K562 (cell line): ENCODE results near the gene CLCA1. TPM values are rescaled to one million over a fixed set of nuclear protein-coding genes. Genes with fewer than 3 reads are reported as not detected.
A peak's percentile ranks its signal among the peaks of the same experiment; 100 is the strongest.

Experiments used
- ATAC-seq: fragments of 200-7000 bp; cut with Tn5 transposase; 3 replicates; pipeline ENCODE4 v1.9.1; 2020; ENCODE audit warnings: moderate library complexity
- BruUV-seq: library from RNA; stranded (reverse); fragments of 400-500 nt; replicated peaks from 2 replicates; lab custom pipeline; 2021; lab: Mats Ljungman, UMichigan
- CTCF ChIA-PET: fragments of 300-600 bp; formaldehyde crosslinking; extraction: SDS; loops from one replicate; lab custom pipeline; 2021; ENCODE audit warnings: low intra/inter-chr PET ratio; lab: Yijun Ruan, JAX
- POLR2A ChIA-PET: fragments of 300-600, 350-650 bp; sonication (Branson Sonifier 250); formaldehyde crosslinking; extraction: SDS; loops from one replicate; lab custom pipeline; 2021; ENCODE audit warnings: antibody characterized with exemption, inconsistent platforms; lab: Yijun Ruan, JAX
- DNase-seq, 4 experiments: peaks; one replicate each; pipeline versions ENCODE4 v3.0.0 to v3.0.0-alpha.2; 2011 to 2018; ENCODE audit warnings: low spot score in 3 of 4, mixed read lengths in 3 of 4; ENCODE audit errors: extremely low read depth in 1 of 4
- FAIRE-seq: peaks from 2 replicates; lab custom pipeline; 2011; peaks lifted over from hg19 to GRCh38; lab: Jason Lieb, UNC
- H2AFZ ChIP-seq: 2 replicates; pipeline ENCODE4 v1.6.0; 2011; ENCODE audit warnings: low read depth, low read length, control low read depth, inconsistent platforms
- H3K27ac ChIP-seq: fragments of 200-600 bp; 3 replicates; pipeline ENCODE4 v1.8.0; 2011; ENCODE audit warnings: low read depth, mild to moderate bottlenecking, control low read depth, inconsistent platforms, low read length, moderate library complexity, mixed read lengths; ENCODE audit errors: extremely low read depth
- H3K27me3 ChIP-seq, 2 experiments: fragments of 300-600 bp in 1 of 2; 2 replicates in 1 of 2; 3 replicates in 1 of 2; pipeline versions ENCODE4 v1.6.0 to v1.8.0; 2011; ENCODE audit warnings: inconsistent platforms in 2 of 2, low read length in 2 of 2, mild to moderate bottlenecking in 1 of 2, mixed read lengths in 1 of 2, moderate library complexity in 1 of 2; ENCODE audit not compliant: control insufficient read depth in 2 of 2, insufficient read depth in 2 of 2
- H3K36me3 ChIP-seq: fragments of 300-600 bp; 3 replicates; pipeline ENCODE4 v1.8.0; 2011; ENCODE audit warnings: mild to moderate bottlenecking, low read length, inconsistent platforms; ENCODE audit not compliant: control insufficient read depth, insufficient read depth
- H3K4me1 ChIP-seq, 2 experiments: fragments of 200-600 bp in 1 of 2; replicated peaks in 1 of 2; 2 replicates in 1 of 2; 3 replicates in 1 of 2; pipeline versions ENCODE4 v1.5.1 to v1.8.0; 2011; ENCODE audit warnings: inconsistent platforms in 2 of 2, low read length in 2 of 2, mild to moderate bottlenecking in 1 of 2, mixed read lengths in 1 of 2, moderate library complexity in 1 of 2; ENCODE audit not compliant: control insufficient read depth in 2 of 2, insufficient read depth in 2 of 2
- H3K4me2 ChIP-seq: 2 replicates; pipeline ENCODE4 v1.6.1; 2011; ENCODE audit warnings: low read length, control low read depth, inconsistent platforms, mixed read lengths; ENCODE audit not compliant: insufficient read depth
- H3K4me3 ChIP-seq: fragments of 200-600 bp; sonication (generic), shearing (Covaris generic); 2 replicates; pipeline ENCODE4 v1.5.1; 2016; ENCODE audit warnings: control low read depth, inconsistent platforms
- H3K79me2 ChIP-seq: fragments of 200-600 bp; 3 replicates; pipeline ENCODE4 v1.8.0; 2011; ENCODE audit warnings: low read length, inconsistent platforms; ENCODE audit not compliant: control insufficient read depth, insufficient read depth
- H3K9ac ChIP-seq, 2 experiments: 2 replicates each; pipeline versions ENCODE4 v1.6.0 to v1.6.1; 2011; ENCODE audit warnings: low read depth in 2 of 2, low read length in 2 of 2, control low read depth in 1 of 2, inconsistent platforms in 1 of 2, mild to moderate bottlenecking in 1 of 2, mixed read lengths in 1 of 2; ENCODE audit not compliant: insufficient read depth in 1 of 2
- H3K9me1 ChIP-seq: one replicate; pipeline ENCODE4 v1.6.0; 2011; ENCODE audit warnings: inconsistent platforms, mild to moderate bottlenecking, low read length, moderate library complexity; ENCODE audit not compliant: control insufficient read depth, insufficient read depth
- H3K9me3 ChIP-seq: replicated peaks from 2 replicates; pipeline ENCODE4 v1.5.1; 2011; ENCODE audit warnings: low read depth, low read length, inconsistent platforms; ENCODE audit not compliant: control insufficient read depth, insufficient read depth
- H4K20me1 ChIP-seq: replicated peaks from 2 replicates; pipeline ENCODE4 v1.6.1; 2011; ENCODE audit warnings: low read length, inconsistent platforms, mixed read lengths; ENCODE audit not compliant: control insufficient read depth, insufficient read depth
- CEBPG ChIP-seq, 3 experiments: fragments of 200-800 bp in 1 of 3; sonication (Bioruptor generic) in 1 of 3; sonication (generic) in 1 of 3; formaldehyde crosslinking in 1 of 3; IDR thresholded peaks in 2 of 3; conservative IDR thresholded peaks in 1 of 3; 2 replicates each; pipeline versions ENCODE4 v1.6.1 to v1.8.0; 2016 to 2022; ENCODE audit warnings: missing compliant biosample characterization in 2 of 3, missing genetic modification characterization in 2 of 3, mild to moderate bottlenecking in 1 of 3, missing genetic modification reagents in 1 of 3
- ILK ChIP-seq: fragments of 450-650 bp; IDR thresholded peaks from 2 replicates; pipeline ENCODE4 v1.6.1; 2016; ENCODE audit warnings: missing genetic modification characterization, low read depth, mild to moderate bottlenecking, missing compliant biosample characterization, moderate library complexity, borderline replicate concordance
- RBM25 ChIP-seq: fragments of 200-400 bp; formaldehyde crosslinking; IDR thresholded peaks from 2 replicates; pipeline ENCODE4 v1.6.1; 2018; ENCODE audit warnings: low read length, low read depth, moderate library complexity; ENCODE audit not compliant: severe bottlenecking
- ZSCAN32 ChIP-seq: fragments of 450-650 bp; formaldehyde crosslinking; IDR thresholded peaks from 2 replicates; pipeline ENCODE4 v1.4.0; 2020; ENCODE audit warnings: mild to moderate bottlenecking, moderate library complexity
- WGBS: fragments of 100-300 bp; shearing (Covaris generic); methylation state at CpG from one replicate; pipeline ENCODE4 v1.1.6; 2016; ENCODE audit warnings: low coverage, mixed read lengths; ENCODE audit not compliant: insufficient coverage; ENCODE audit errors: missing lambda C conversion rate; 5-methylcytosine and 5-hydroxymethylcytosine counted together
- in situ Hi-C: fragments of 300-500 bp; cut with MboI; formaldehyde crosslinking; loops from 4 replicates; pipeline ENCODE4 v1.15.0; 2018; ENCODE audit warnings: inconsistent platforms, mixed read lengths
- intact Hi-C: fragments of 100-400 bp; cut with micrococcal nuclease; formaldehyde crosslinking; loops from 2 replicates; pipeline ENCODE4 v1.14.2; 2022
- polyA plus RNA-seq, 8 experiments: library from polyadenylated mRNA; depleted of rRNA in 4 of 8; stranded (reverse) in 5 of 8; unstranded in 3 of 8; fragments of >200 nt; fragmentation: Nextera tagmentation in 2 of 8; fragmentation: Illumina TruSeq in 1 of 8; extraction: Ambion mirVana in 2 of 8; extraction: Trizol in 1 of 8; gene quantifications; 2 replicates each; pipeline versions ENCODE4 v1.2.1 to v1.2.3, GENCODE V29; 2011 to 2014; ENCODE audit warnings: inconsistent platforms in 1 of 8, missing spikeins in 1 of 8
- total RNA-seq, 7 experiments: library from RNA; depleted of rRNA in 6 of 7; stranded (reverse); fragments of >200 nt in 6 of 7; fragmentation: Illumina TruSeq in 2 of 7; extraction: Trizol in 2 of 7; gene quantifications; 2 replicates each; pipeline versions ENCODE4 v1.2.1 to v1.2.3, GENCODE V29; 2011 to 2021; ENCODE audit warnings: low replicate concordance in 1 of 7
- TF ChIP-seq, protein P1 (sequence below): fragments of 250-450 bp; sonication (Bioruptor Pico); IDR thresholded peaks from 2 replicates; pipeline ENCODE4 v1.4.0; 2020
- TF ChIP-seq, protein P2 (sequence below), 2 experiments: fragments of 450-650 bp in 1 of 2; sonication (generic) in 1 of 2; formaldehyde crosslinking in 1 of 2; IDR thresholded peaks in 1 of 2; conservative IDR thresholded peaks in 1 of 2; 2 replicates each; pipeline versions ENCODE4 v1.6.1 to v1.8.1; 2016 to 2023; ENCODE audit warnings: mild to moderate bottlenecking in 2 of 2, moderate library complexity in 2 of 2, inconsistent platforms in 1 of 2, missing genetic modification reagents in 1 of 2
- TF ChIP-seq, protein P3 (sequence below): fragments of 150-350 bp; conservative IDR thresholded peaks from 2 replicates; pipeline ENCODE4 v1.6.1; 2014; ENCODE audit warnings: low read length
- TF ChIP-seq, protein P4 (sequence below): fragments of 200-400 bp; formaldehyde crosslinking; IDR thresholded peaks from 2 replicates; pipeline ENCODE4 v1.6.1; 2017; ENCODE audit warnings: mild to moderate bottlenecking, low read depth, low read length, moderate library complexity

CLCA1 gene
- total and polyA plus RNA-seq, 9 of the 15 experiments (the other 6 are each of a cell fraction or from before 2014, with no cell fraction given): 0.03 to 0.08 (median 0.04) TPM; not detected in 6

DNA sequence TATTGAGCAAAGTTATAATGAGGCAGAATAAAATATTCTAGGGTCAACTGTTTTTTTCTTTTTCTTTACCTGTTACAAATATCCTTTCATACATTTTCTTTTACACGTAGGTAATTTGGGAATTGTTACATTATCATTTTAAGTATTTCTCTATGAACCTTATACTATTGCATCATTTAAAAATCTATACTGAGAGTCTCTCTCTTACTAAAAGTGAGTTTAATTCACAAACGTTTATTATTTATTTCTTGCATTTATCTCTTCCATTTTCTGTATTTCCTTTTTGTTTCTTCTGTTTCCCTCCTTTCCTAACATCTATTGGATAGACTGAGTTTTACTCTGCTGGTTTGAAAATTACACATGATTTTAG lies 52.8 kb downstream of the CLCA1 start:
- H2AFZ ChIP-seq: no peak overlapping the region
- H3K9me3 ChIP-seq: no peaks in the 10 kb centered on the region; the same call in 1 of the 2 replicates
- no peaks in the 10 kb centered on the region for H3K9me1 ChIP-seq
- no peaks in the 10 kb centered on the region for H3K4me1 ChIP-seq
- H3K36me3 ChIP-seq: no peaks in the 10 kb centered on the region
- no peaks in the 10 kb centered on the region for H4K20me1 ChIP-seq
- no TSS peak for BruUV-seq
- no peak for DNase-seq
- no peak for TF ChIP-seq ILK (tag)
- TF ChIP-seq, protein P1, sequence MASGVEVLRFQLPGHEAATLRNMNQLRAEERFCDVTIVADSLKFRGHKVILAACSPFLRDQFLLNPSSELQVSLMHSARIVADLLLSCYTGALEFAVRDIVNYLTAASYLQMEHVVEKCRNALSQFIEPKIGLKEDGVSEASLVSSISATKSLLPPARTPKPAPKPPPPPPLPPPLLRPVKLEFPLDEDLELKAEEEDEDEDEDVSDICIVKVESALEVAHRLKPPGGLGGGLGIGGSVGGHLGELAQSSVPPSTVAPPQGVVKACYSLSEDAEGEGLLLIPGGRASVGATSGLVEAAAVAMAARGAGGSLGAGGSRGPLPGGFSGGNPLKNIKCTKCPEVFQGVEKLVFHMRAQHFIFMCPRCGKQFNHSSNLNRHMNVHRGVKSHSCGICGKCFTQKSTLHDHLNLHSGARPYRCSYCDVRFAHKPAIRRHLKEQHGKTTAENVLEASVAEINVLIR (CRISPR knock-in tag): no peak
- TF ChIP-seq RBM25: no peak
- TF ChIP-seq, protein P2, sequence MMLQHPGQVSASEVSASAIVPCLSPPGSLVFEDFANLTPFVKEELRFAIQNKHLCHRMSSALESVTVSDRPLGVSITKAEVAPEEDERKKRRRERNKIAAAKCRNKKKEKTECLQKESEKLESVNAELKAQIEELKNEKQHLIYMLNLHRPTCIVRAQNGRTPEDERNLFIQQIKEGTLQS (IDR thresholded peaks at IDR 0.05): peak; percentile 31; the same call in 1 of the 2 replicates
- TF ChIP-seq, protein P2 (CRISPR knock-in tag; conservative IDR thresholded peaks at IDR 0.05): no peak
- TF ChIP-seq, protein P3, sequence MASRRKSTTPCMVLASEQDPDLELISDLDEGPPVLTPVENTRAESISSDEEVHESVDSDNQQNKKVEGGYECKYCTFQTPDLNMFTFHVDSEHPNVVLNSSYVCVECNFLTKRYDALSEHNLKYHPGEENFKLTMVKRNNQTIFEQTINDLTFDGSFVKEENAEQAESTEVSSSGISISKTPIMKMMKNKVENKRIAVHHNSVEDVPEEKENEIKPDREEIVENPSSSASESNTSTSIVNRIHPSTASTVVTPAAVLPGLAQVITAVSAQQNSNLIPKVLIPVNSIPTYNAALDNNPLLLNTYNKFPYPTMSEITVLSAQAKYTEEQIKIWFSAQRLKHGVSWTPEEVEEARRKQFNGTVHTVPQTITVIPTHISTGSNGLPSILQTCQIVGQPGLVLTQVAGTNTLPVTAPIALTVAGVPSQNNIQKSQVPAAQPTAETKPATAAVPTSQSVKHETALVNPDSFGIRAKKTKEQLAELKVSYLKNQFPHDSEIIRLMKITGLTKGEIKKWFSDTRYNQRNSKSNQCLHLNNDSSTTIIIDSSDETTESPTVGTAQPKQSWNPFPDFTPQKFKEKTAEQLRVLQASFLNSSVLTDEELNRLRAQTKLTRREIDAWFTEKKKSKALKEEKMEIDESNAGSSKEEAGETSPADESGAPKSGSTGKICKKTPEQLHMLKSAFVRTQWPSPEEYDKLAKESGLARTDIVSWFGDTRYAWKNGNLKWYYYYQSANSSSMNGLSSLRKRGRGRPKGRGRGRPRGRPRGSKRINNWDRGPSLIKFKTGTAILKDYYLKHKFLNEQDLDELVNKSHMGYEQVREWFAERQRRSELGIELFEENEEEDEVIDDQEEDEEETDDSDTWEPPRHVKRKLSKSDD: no peak
- TF ChIP-seq, protein P4, sequence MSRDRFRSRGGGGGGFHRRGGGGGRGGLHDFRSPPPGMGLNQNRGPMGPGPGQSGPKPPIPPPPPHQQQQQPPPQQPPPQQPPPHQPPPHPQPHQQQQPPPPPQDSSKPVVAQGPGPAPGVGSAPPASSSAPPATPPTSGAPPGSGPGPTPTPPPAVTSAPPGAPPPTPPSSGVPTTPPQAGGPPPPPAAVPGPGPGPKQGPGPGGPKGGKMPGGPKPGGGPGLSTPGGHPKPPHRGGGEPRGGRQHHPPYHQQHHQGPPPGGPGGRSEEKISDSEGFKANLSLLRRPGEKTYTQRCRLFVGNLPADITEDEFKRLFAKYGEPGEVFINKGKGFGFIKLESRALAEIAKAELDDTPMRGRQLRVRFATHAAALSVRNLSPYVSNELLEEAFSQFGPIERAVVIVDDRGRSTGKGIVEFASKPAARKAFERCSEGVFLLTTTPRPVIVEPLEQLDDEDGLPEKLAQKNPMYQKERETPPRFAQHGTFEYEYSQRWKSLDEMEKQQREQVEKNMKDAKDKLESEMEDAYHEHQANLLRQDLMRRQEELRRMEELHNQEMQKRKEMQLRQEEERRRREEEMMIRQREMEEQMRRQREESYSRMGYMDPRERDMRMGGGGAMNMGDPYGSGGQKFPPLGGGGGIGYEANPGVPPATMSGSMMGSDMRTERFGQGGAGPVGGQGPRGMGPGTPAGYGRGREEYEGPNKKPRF: no peak
- TF ChIP-seq ZSCAN32 (CRISPR knock-in tag): 0 out of 2 replicates have a peak, but pooled peaks have one; percentile 52
- TF ChIP-seq CEBPG (CRISPR knock-in tag; IDR thresholded peaks at IDR 0.05): no peak
- TF ChIP-seq CEBPG (tag; conservative IDR thresholded peaks at IDR 0.05 in 1 of 2, IDR thresholded peaks at IDR 0.05 in 1 of 2): peak in 1 of 2 experiments; percentile 82; a peak in 2 of 4 replicates
- intact Hi-C loops: no loop called here
- in situ Hi-C loops: no loop called here
- WGBS: 4% methylated on average over 2 of the region's 2 CpGs
- no peak overlapping the region for H3K27ac ChIP-seq
- ATAC-seq: no peak
- no peaks in the 10 kb centered on the region for H3K79me2 ChIP-seq
- no peak overlapping the region for H3K4me2 ChIP-seq
- H3K9ac ChIP-seq: no peak overlapping the region
- CTCF ChIA-PET: no interaction called here
- POLR2A ChIA-PET: no interaction called here
- H3K4me3 ChIP-seq: no peak overlapping the region
- no peaks in the 10 kb centered on the region for H3K27me3 ChIP-seq
- no peak for FAIRE-seq
